Measurements from ENCODE around the gene CDK14.

The CDK14 gene

GRCh38 chr7:91206361-91206960 is 610.3 kb downstream of the CDK14 start:
- DNase-seq (ENCODE audit: low read depth): no peak

- no peak for DNase-seq (ENCODE audit: low read depth)
These were observed 616.5 kb downstream of the CDK14 start for GRCh38 chr7:91212582-91212981.

- no peak for DNase-seq (ENCODE audit: low read depth)
These were observed 630.3 kb downstream of the CDK14 start for GRCh38 chr7:91226411-91226810.

DNA sequence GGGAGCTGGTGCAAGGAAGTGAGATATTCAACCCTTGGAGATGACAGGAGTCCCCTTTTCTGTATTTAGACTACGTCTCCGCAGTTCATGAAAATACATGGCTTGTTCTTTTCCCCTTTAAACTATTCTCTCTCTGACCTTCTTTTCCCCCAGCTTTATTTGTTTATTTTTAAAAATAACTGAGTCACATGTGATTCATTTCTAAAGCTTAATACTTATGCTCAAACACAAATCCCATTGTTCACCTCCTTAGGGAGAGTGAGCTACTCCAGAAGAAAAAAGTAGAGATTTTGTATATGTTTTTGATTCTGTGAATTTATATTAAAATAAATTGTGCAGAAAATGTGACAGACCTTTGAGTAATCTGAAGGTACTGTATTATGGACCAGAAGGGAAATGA is 632.2 kb downstream of the CDK14 start:
- DNase-seq (ENCODE audit: low read depth): no peak

- DNase-seq (ENCODE audit: low read depth): no peak
These were observed 632.9 kb downstream of the CDK14 start for GRCh38 chr7:91228927-91229558.

GRCh38 chr7:91230100-91230499 is 634.0 kb downstream of the CDK14 start:
- no peak for DNase-seq (ENCODE audit: low read depth)

GRCh38 chr7:91230503-91230902 is 634.4 kb downstream of the CDK14 start:
- DNase-seq (ENCODE audit: low read depth): no peak

- DNase-seq (ENCODE audit: low read depth): no peak
These were observed 637.1 kb downstream of the CDK14 start for GRCh38 chr7:91233212-91233611.

GRCh38 chr7:91235211-91235832 is 639.2 kb downstream of the CDK14 start:
- DNase-seq (ENCODE audit: low read depth): no peak

DNA sequence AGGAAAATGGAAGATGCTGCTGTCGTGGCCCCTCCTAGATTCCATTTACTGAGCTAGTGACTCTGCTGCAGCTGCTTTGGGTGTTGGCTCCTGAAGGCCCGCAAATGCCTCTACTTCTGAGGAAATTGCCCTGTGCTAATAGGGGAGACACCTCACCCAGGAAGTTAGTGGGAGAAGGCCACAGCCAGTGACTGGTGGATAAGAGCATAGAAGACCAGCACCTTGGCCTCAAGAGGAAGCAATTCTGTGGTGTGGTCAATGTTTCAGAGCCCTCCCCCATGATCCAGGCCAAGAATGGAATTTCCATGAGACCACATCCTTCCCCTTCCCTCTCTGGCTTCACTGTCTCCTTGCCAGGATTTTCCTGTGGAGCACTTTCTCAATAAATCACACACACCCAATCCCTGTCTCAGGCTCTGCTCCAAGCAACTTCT is 643.1 kb downstream of the CDK14 start:
- DNase-seq (ENCODE audit: low read depth): no peak

GRCh38 chr7:91239772-91240171 is 643.7 kb downstream of the CDK14 start:
- no peak for DNase-seq (ENCODE audit: low read depth)

- no peak for DNase-seq (ENCODE audit: low read depth)
These were observed 644.3 kb downstream of the CDK14 start for GRCh38 chr7:91240376-91240941.

DNA sequence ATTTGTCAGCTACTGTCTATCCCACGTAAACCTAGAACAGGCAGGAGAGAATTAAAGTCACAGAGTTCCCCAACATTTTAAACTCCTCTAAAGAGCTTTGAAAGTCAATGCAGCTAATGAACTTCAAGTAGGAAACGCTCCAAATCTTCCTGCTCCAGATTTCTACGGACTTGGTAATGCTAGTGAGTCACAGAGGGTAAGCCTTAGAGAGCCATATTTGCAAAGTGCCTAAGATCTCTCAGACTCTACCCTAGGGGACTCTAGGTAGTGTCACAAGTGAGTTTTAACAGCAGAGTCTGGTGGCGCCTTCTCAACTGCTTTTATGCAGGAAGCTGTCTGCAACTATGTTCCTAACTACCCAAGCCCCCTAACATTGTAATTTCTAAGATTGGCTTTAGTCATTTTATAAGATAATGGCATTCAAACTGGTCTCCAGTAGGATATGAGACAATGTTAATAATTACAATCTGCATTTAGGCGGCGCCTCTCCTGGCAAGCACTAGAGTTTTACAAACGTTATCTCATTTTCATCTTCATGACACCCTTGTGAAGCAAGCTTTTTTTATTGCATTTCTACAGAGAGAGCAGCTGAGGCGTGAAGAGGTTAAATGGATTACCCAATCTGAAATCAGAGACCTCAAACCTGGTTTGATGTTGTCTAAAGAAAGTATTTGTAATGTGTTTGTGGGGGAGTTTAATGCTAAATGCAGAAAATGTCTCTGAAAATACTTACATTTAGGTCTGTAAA is 646.1 kb downstream of the CDK14 start:
- no peak for DNase-seq (ENCODE audit: low read depth)

DNA sequence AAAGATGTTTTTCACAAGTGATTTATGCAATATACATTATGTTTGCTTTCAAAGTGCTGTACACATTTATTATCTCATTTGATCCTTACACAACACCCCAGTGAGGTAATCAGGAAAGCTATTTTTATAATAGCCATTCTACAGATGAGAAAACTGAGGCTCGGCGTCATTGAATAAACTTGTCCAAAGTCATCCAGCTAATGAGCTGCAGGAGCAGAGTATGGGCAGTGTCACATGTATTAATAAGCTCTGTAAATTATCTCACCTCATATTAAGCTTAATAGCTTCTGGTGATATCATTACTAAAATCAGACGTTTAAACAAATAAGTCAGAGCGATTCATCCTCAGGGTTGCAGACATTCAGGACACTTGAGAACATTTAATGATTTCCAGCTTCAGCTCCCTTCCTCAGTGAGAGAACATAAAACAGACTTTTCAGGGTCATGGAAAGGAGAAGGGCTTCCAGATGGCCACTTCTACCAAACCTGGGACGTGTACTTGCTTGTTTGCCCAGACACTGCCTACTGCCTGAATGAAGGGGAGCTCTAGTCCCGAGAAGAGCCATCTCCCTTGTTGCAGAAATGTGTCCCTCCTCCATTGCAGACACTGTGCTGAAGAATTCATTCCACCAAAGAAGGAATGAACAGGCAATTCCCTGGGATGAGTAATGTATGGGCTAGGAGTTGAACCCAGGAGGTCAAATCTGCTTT is 647.6 kb downstream of the CDK14 start:
- DNase-seq (ENCODE audit: low read depth): no peak

DNA sequence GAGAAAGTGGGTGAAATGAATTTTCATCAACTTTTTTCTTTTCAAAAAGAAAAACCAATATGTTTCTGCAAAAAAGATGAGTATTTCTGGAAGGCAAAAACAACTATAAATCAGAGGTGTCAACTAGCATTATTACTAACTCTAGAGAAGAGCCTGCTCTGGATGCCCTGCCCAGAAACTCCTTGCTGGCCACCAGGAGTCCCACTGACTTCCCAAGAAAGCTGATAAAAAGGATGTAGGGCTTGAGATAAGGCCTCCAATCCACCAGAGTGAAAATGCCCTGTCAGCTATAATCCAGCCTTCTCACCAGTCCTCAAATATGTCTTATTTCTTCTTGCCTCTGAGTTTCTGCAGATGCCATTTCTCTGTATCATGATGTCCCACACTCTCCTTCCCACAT is 651.4 kb downstream of the CDK14 start:
- DNase-seq (ENCODE audit: low read depth): no peak

GRCh38 chr7:91248996-91249395 is 652.9 kb downstream of the CDK14 start:
- no peak for DNase-seq (ENCODE audit: low read depth)

DNA sequence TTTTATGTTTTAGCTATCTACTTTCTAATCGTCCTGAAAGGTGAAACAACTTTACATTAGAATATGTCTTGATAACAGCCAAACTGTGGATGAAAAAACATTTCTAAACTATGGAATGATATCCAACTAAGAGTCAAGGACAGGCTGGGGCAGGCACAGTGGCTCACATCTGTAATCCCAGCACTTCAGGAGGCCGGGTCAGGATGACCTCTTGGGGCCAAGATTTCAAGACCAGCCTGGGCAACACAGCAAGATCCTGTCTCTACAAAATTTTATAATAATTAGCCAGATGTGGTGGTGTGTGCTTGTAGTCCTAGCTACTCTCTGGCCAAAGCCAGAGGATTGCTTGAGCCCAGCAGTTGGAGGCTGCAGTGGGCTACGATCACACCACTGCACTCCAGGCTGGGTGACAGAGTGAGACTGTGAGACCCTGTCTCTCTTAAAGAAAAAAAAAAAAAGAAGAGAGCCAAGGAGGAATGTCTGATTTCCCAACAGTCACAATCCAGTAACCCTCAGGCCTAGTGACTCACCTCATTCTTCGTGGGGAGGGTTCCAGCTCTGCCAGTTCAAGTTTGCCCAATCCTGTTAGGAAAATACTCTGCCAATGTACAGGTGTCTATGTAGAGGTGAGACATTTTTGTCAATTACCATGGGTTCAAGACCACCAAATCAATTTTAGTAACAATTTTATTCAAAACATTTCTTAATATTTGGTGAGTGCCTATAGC is 653.5 kb downstream of the CDK14 start:
- DNase-seq (ENCODE audit: low read depth): no peak

- DNase-seq (ENCODE audit: low read depth): no peak
These were observed 654.6 kb downstream of the CDK14 start for GRCh38 chr7:91250706-91251105.

- DNase-seq (ENCODE audit: low read depth): no peak
These were observed 655.8 kb downstream of the CDK14 start for GRCh38 chr7:91251877-91252276.
